ENCODE data around the gene SCTR. TPM values are rescaled to one million over a fixed set of nuclear protein-coding genes. Genes with fewer than 3 reads are reported as not detected.

Gene SCTR
- total and polyA plus RNA-seq, 2 of the 8 experiments (the other 6 are each of a cell fraction or from before 2014, with no cell fraction given), result 0.15 TPM; not detected in 1

- Histone ChIP-seq H3K56ac (replicated peaks; ENCODE audit: insufficient read length, low read depth, low read length) (no peak overlapping the region), H3K27me3 (replicated peaks in 1 of 4; ENCODE audit: control insufficient read depth in 3 of 4, extremely low read depth in 1 of 4, insufficient read depth in 3 of 4, low read length in 3 of 4) (peaks cover 0 to 6% (median 4%) of the 10 kb centered on the region in 4 experiments; a peak in 6 of 7 replicates), H3K4me3 (ENCODE audit: extremely low read depth in 1 of 4, insufficient read depth in 2 of 4, low read depth in 3 of 4, low read length in 4 of 4) (no peak overlapping the region), H4K8ac (ENCODE audit: extremely low read depth, insufficient read depth, low read length) (no peak overlapping the region), H3K79me1 (ENCODE audit: low read depth, low read length) (no peaks in the 10 kb centered on the region), H3K23me2 (ENCODE audit: low read depth, low read length) (no peaks in the 10 kb centered on the region), H2BK5ac (ENCODE audit: low read depth, low read length) (no peak overlapping the region), H2BK15ac (ENCODE audit: low read length) (no peak overlapping the region), H3K23ac (ENCODE audit: insufficient read length) (no peak overlapping the region), H4K5ac (ENCODE audit: insufficient read length, low read depth, low read length) (no peak overlapping the region), H3K4me1 (replicated peaks in 1 of 4; ENCODE audit: control insufficient read depth in 3 of 4, insufficient read depth in 4 of 4, low read length in 3 of 4) (no peaks in the 10 kb centered on the region), H3K4ac (replicated peaks; ENCODE audit: insufficient read length, low read depth, low read length) (no peak overlapping the region), H3K4me2 (ENCODE audit: insufficient read depth in 1 of 2, low read depth in 2 of 2, low read length in 2 of 2) (no peak overlapping the region), H3K14ac (ENCODE audit: insufficient read length) (no peak overlapping the region), H3K9ac (replicated peaks in 1 of 4; ENCODE audit: extremely low read depth in 1 of 4, low read depth in 3 of 4, low read length in 3 of 4) (no peak overlapping the region), H2AFZ (ENCODE audit: low read length) (no peak overlapping the region), H4K91ac (replicated peaks; ENCODE audit: insufficient read length, low read length) (no peak overlapping the region), H2AK5ac (ENCODE audit: low read depth, low read length) (no peak overlapping the region), H2BK12ac (ENCODE audit: low read depth, low read length) (no peak overlapping the region), H3K79me2 (ENCODE audit: control insufficient read depth in 1 of 2, insufficient read depth in 2 of 2, low read length in 2 of 2) (no peaks in the 10 kb centered on the region), H3K27ac (ENCODE audit: low read depth, low read length) (no peak overlapping the region), H4K20me1 (replicated peaks in 1 of 2; ENCODE audit: control insufficient read depth in 1 of 2, insufficient read depth in 2 of 2, low read length in 2 of 2) (no peaks in the 10 kb centered on the region), H3K36me3 (ENCODE audit: control insufficient read depth in 2 of 4, insufficient read depth in 4 of 4, low read length in 3 of 4) (no peaks in the 10 kb centered on the region), H3K18ac (ENCODE audit: extremely low read depth, low read length) (no peak overlapping the region), H2BK120ac (replicated peaks; ENCODE audit: low read depth, low read length) (no peak overlapping the region), H3K9me3 (ENCODE audit: insufficient read depth in 2 of 2, low read depth in 1 of 2, low read length in 1 of 2) (no peaks in the 10 kb centered on the region), H2BK20ac (ENCODE audit: low read length) (no peak overlapping the region)
- WGBS, 2 experiments (ENCODE audit: extremely low coverage in 1 of 2, insufficient coverage in 1 of 2, insufficient read length in 1 of 2, insufficient replicate concordance in 2 of 2, low coverage in 1 of 2, low lambda C conversion rate in 2 of 2, missing lambda C conversion rate in 1 of 2), result 50% methylated on average over 7 of the region's 7 CpGs; no CpG with 5 or more reads in 1 of the 2 experiments
- POLR2A ChIA-PET (ENCODE audit: partially characterized antibody), result no interaction called here
- DNase-seq (ENCODE audit: low read depth in 1 of 2, low spot score in 2 of 2), result peak in 1 of 2 experiments; percentile 83
- CTCF ChIA-PET (ENCODE audit: partially characterized antibody), result interaction anchor here (0.9 to 5.3 kb wide), 19 partner anchors 11 to 678 kb away, joined by 3 to 52 read pairs (median 4); no protein-coding TSS in a partner anchor
- FAIRE-seq, result peak; percentile 82
- TF ChIP-seq POU5F1 (IDR thresholded peaks at IDR 0.05; ENCODE audit: low read depth, low read length), result no peak
- peak; percentile 84 to 97 (median 94) for TF ChIP-seq CTCF (IDR thresholded peaks at IDR 0.05; ENCODE audit: control extremely low read depth in 1 of 3, insufficient read depth in 1 of 3, low read depth in 1 of 3, low read length in 3 of 3)
- TF ChIP-seq EGR1 (IDR thresholded peaks at IDR 0.05; ENCODE audit: borderline replicate concordance, low read depth, low read length), result no peak
- TF ChIP-seq SAP30 (IDR thresholded peaks at IDR 0.05; ENCODE audit: insufficient read depth, insufficient replicate concordance, low read length), result no peak
- TF ChIP-seq CBX5 (IDR thresholded peaks at IDR 0.05; ENCODE audit: low read depth, low read length), result no peak
- no peak for TF ChIP-seq KDM5A (IDR thresholded peaks at IDR 0.05; ENCODE audit: low read length)
- TF ChIP-seq GABPA (IDR thresholded peaks at IDR 0.05; ENCODE audit: borderline replicate concordance, insufficient read depth, low read length), result no peak
- TF ChIP-seq HDAC2 (IDR thresholded peaks at IDR 0.05; ENCODE audit: borderline replicate concordance in 1 of 2, low read depth in 2 of 2, low read length in 2 of 2), result no peak
- TF ChIP-seq RXRA (IDR thresholded peaks at IDR 0.05; ENCODE audit: insufficient read depth, low read depth, low read length), result no peak
- no peak for TF ChIP-seq CEBPB (IDR thresholded peaks at IDR 0.05; ENCODE audit: low read depth, low read length)
- TF ChIP-seq RNF2 (IDR thresholded peaks at IDR 0.05; ENCODE audit: borderline replicate concordance, low read depth, low read length, missing control alignments, poor library complexity, severe bottlenecking), result no peak
Observed at GRCh38 chr2:119517433-119517832, 6.8 kb downstream of the SCTR start.

Measured in H1 (cell line).